HepG2 (cell line): ENCODE measurements around the gene PAK6. TPM values are rescaled to one million over a fixed set of nuclear protein-coding genes. Genes with fewer than 3 reads are reported as not detected.

Experiments
- ARID2 ChIP-seq: sonication (generic); formaldehyde crosslinking; IDR thresholded peaks from 2 replicates; pipeline ENCODE4 v1.8.1; 2022; ENCODE audit warnings: mild to moderate bottlenecking, missing genetic modification reagents, borderline replicate concordance
- CCDC6 ChIP-seq: sonication (generic); formaldehyde crosslinking; IDR thresholded peaks from 2 replicates; pipeline ENCODE4 v1.8.1; 2022; ENCODE audit warnings: mild to moderate bottlenecking, missing genetic modification reagents, moderate library complexity
- SAFB2 ChIP-seq: sonication (generic); formaldehyde crosslinking; IDR thresholded peaks from 2 replicates; pipeline ENCODE4 v1.5.1; 2020; ENCODE audit warnings: missing genetic modification reagents, low read depth, mild to moderate bottlenecking, borderline replicate concordance
- SMC3 ChIP-seq: IDR thresholded peaks from 2 replicates; pipeline ENCODE4 v1.6.1; 2011; ENCODE audit warnings: low read length, improper control_type of control experiment
- STAG1 ChIP-seq: sonication (generic); formaldehyde crosslinking; IDR thresholded peaks from 2 replicates; pipeline ENCODE4 v1.4.0; 2020; ENCODE audit warnings: missing genetic modification reagents
- UBTF ChIP-seq: sonication (generic); formaldehyde crosslinking; IDR thresholded peaks from 2 replicates; pipeline ENCODE4 v1.4.0; 2020; ENCODE audit warnings: mild to moderate bottlenecking, missing genetic modification reagents
- ZBTB7A ChIP-seq: sonication (generic); formaldehyde crosslinking; IDR thresholded peaks from 2 replicates; pipeline ENCODE4 v1.8.0; 2022; ENCODE audit warnings: mild to moderate bottlenecking, missing genetic modification reagents
- ZKSCAN8 ChIP-seq: IDR thresholded peaks from 2 replicates; pipeline ENCODE4 v1.6.1; 2016; ENCODE audit warnings: borderline replicate concordance, missing genetic modification reagents, missing compliant biosample characterization
- ZMYM2 ChIP-seq: sonication (generic); formaldehyde crosslinking; IDR thresholded peaks from 2 replicates; pipeline ENCODE4 v1.8.0; 2022; ENCODE audit warnings: mild to moderate bottlenecking, missing genetic modification reagents
- ZNF431 ChIP-seq: sonication (generic); formaldehyde crosslinking; IDR thresholded peaks from 2 replicates; pipeline ENCODE4 v1.9.0; 2022; ENCODE audit warnings: missing genetic modification reagents, low read depth, mild to moderate bottlenecking, borderline replicate concordance
- ZNF550 ChIP-seq: sonication (generic); formaldehyde crosslinking; IDR thresholded peaks from 2 replicates; pipeline ENCODE4 v1.4.0; 2020; ENCODE audit warnings: mild to moderate bottlenecking, missing genetic modification reagents, borderline replicate concordance
- ZNF629 ChIP-seq: sonication (generic); formaldehyde crosslinking; conservative IDR thresholded peaks from 2 replicates; pipeline ENCODE4 v1.5.0; 2020; ENCODE audit warnings: missing genetic modification reagents
- polyA plus RNA-seq, 8 experiments: library from polyadenylated mRNA; depleted of rRNA in 3 of 8; stranded (reverse) in 7 of 8; unstranded in 1 of 8; fragments of >200 nt; fragmentation: Illumina TruSeq in 4 of 8; extraction: Trizol in 4 of 8; gene quantifications; 2 replicates each; pipeline versions ENCODE4 v1.2.1 to v1.2.3, GENCODE V29; 2011 to 2016; ENCODE audit warnings: low read depth in 4 of 8, missing spikeins in 1 of 8, mixed read lengths in 1 of 8; ENCODE audit not compliant: insufficient read depth in 1 of 8
- total RNA-seq, 5 experiments: library from RNA; depleted of rRNA; stranded (reverse); fragments of >200 nt; fragmentation: Illumina TruSeq; extraction: Trizol; gene quantifications; 2 replicates each; pipeline ENCODE4 v1.2.3, GENCODE V29; 2016; ENCODE audit warnings: low read depth in 1 of 5
- TF ChIP-seq, protein P1 (sequence below): IDR thresholded peaks from 2 replicates; pipeline ENCODE4 v1.6.1; 2018; ENCODE audit warnings: missing genetic modification reagents, mild to moderate bottlenecking, missing compliant biosample characterization
- TF ChIP-seq, protein P2 (sequence below): sonication (generic); formaldehyde crosslinking; conservative IDR thresholded peaks from 2 replicates; pipeline ENCODE4 v1.8.0; 2022; ENCODE audit warnings: mild to moderate bottlenecking, moderate library complexity, missing genetic modification reagents
- TF ChIP-seq, protein P3 (sequence below): sonication (generic); formaldehyde crosslinking; IDR thresholded peaks from 2 replicates; pipeline ENCODE4 v1.4.0; 2020; ENCODE audit warnings: missing genetic modification reagents

PAK6 gene
- total and polyA plus RNA-seq, 2 of the 13 experiments (the other 11 are each of a cell fraction or from before 2014, with no cell fraction given) = 0.07 TPM; not detected in 1

GRCh38 chr15:40310001-40310959 lies 71.4 kb downstream of the PAK6 start (continued):
- TF ChIP-seq UBTF (CRISPR knock-in tag) (no peak), SAFB2 (no peak), ZMYM2 (CRISPR knock-in tag) (no peak), ZNF629 (CRISPR knock-in tag) (peak; percentile 55; the same call in 1 of the 2 replicates), ARID2 (CRISPR knock-in tag) (no peak), ZKSCAN8 (CRISPR knock-in tag) (no peak), SMC3 (peak; percentile 23; the same call in 1 of the 2 replicates), STAG1 (CRISPR knock-in tag) (peak; percentile 84), ZNF431 (CRISPR knock-in tag) (no peak), CCDC6 (CRISPR knock-in tag) (no peak), ZNF550 (CRISPR knock-in tag) (no peak), ZBTB7A (CRISPR knock-in tag) (no peak)
- TF ChIP-seq, protein P1, sequence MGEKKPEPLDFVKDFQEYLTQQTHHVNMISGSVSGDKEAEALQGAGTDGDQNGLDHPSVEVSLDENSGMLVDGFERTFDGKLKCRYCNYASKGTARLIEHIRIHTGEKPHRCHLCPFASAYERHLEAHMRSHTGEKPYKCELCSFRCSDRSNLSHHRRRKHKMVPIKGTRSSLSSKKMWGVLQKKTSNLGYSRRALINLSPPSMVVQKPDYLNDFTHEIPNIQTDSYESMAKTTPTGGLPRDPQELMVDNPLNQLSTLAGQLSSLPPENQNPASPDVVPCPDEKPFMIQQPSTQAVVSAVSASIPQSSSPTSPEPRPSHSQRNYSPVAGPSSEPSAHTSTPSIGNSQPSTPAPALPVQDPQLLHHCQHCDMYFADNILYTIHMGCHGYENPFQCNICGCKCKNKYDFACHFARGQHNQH (CRISPR knock-in tag) = no peak
- TF ChIP-seq, protein P2, sequence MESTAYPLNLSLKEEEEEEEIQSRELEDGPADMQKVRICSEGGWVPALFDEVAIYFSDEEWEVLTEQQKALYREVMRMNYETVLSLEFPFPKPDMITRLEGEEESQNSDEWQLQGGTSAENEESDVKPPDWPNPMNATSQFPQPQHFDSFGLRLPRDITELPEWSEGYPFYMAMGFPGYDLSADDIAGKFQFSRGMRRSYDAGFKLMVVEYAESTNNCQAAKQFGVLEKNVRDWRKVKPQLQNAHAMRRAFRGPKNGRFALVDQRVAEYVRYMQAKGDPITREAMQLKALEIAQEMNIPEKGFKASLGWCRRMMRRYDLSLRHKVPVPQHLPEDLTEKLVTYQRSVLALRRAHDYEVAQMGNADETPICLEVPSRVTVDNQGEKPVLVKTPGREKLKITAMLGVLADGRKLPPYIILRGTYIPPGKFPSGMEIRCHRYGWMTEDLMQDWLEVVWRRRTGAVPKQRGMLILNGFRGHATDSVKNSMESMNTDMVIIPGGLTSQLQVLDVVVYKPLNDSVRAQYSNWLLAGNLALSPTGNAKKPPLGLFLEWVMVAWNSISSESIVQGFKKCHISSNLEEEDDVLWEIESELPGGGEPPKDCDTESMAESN (CRISPR knock-in tag) = 0 out of 2 replicates have a peak, but pooled peaks have one; percentile 32
- TF ChIP-seq, protein P3, sequence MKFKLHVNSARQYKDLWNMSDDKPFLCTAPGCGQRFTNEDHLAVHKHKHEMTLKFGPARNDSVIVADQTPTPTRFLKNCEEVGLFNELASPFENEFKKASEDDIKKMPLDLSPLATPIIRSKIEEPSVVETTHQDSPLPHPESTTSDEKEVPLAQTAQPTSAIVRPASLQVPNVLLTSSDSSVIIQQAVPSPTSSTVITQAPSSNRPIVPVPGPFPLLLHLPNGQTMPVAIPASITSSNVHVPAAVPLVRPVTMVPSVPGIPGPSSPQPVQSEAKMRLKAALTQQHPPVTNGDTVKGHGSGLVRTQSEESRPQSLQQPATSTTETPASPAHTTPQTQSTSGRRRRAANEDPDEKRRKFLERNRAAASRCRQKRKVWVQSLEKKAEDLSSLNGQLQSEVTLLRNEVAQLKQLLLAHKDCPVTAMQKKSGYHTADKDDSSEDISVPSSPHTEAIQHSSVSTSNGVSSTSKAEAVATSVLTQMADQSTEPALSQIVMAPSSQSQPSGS (CRISPR knock-in tag) = no peak
